ENCODE data around the gene PPP1R2. TPM values are rescaled to one million over a fixed set of nuclear protein-coding genes. Genes with fewer than 3 reads are reported as not detected.

PPP1R2 gene
- total and polyA plus RNA-seq, 2 of the 13 experiments (the other 11 are each of a cell fraction or from before 2014, with no cell fraction given), result 36.5 to 86.5 TPM

- H3K36me3 ChIP-seq (replicated peaks in 1 of 2; ENCODE audit: control insufficient read depth in 1 of 2, insufficient read depth in 2 of 2, low read length in 2 of 2), result no peaks in the 10 kb centered on the region
- no peak overlapping the region for H3K27ac ChIP-seq (ENCODE audit: extremely low read length, insufficient read depth, low read length)
- H3K4me1 ChIP-seq (ENCODE audit: insufficient read depth, low read length), result peaks cover 49% of the 10 kb centered on the region
- H3K9ac ChIP-seq (ENCODE audit: insufficient read depth, low read depth, low read length), result no peak overlapping the region
- BruUV-seq (replicated peaks), result no TSS peak
- ChIA-PET CTCF (ENCODE audit: low intra/inter-chr PET ratio, low total read pairs) (no interaction called here), POLR2A (no interaction called here)
- no peaks in the 10 kb centered on the region for H3K9me3 ChIP-seq (ENCODE audit: low read length)
- no peak overlapping the region for H2AFZ ChIP-seq (ENCODE audit: low read length)
- no peaks in the 10 kb centered on the region for H4K20me1 ChIP-seq (ENCODE audit: insufficient read depth, low read length)
- in situ Hi-C loops (cut with HindIII; ENCODE audit: extremely low pct_ligation_motif_present, low pct_unique_long_range_greater_than_20kb) (no loop called here), intact Hi-C loops (cut with micrococcal nuclease; ENCODE audit: unreplicated experiment) (no loop called here)
- no peaks in the 10 kb centered on the region for H3K79me2 ChIP-seq (ENCODE audit: insufficient read depth, low read length)
- no peak for DNase-seq (ENCODE audit: low spot score)
- WGBS (ENCODE audit: low lambda C conversion rate), result 81% methylated on average over 4 of the region's 4 CpGs
- no peak overlapping the region for H3K4me3 ChIP-seq (replicated peaks in 1 of 3; ENCODE audit: insufficient read depth in 1 of 3, low read depth in 2 of 3, low read length in 3 of 3)
- no peak overlapping the region for H3K4me2 ChIP-seq (ENCODE audit: low read depth, low read length)
- FAIRE-seq, result no peak
- peaks cover 0 to 5% of the 10 kb centered on the region in 2 experiments; a peak in 1 of 5 replicates for H3K27me3 ChIP-seq (ENCODE audit: control insufficient read depth in 1 of 2, insufficient read depth in 2 of 2, low read length in 2 of 2)
- no peak for TF ChIP-seq ZNF468 (CRISPR knock-in tag; IDR thresholded peaks at IDR 0.05)
- no peak for TF ChIP-seq ZNF432 (CRISPR knock-in tag; IDR thresholded peaks at IDR 0.05; ENCODE audit: borderline replicate concordance)
- no peak for ATAC-seq
These were observed 44.3 kb upstream of the PPP1R2 start for GRCh38 chr3:195587406-195587805.

GRCh38 chr3:195584543-195584870, 41.4 kb upstream of the PPP1R2 start:
- H3K9ac ChIP-seq (ENCODE audit: insufficient read depth, low read depth, low read length), result no peak overlapping the region
- H3K4me3 ChIP-seq (replicated peaks in 1 of 3; ENCODE audit: insufficient read depth in 1 of 3, low read depth in 2 of 3, low read length in 3 of 3), result no peak overlapping the region
- ATAC-seq, result no peak
- H3K27me3 ChIP-seq (ENCODE audit: control insufficient read depth in 1 of 2, insufficient read depth in 2 of 2, low read length in 2 of 2), result peaks cover 0 to 5% of the 10 kb centered on the region in 2 experiments; a peak in 1 of 5 replicates
- no peak overlapping the region for H3K27ac ChIP-seq (ENCODE audit: extremely low read length, insufficient read depth, low read length)
- H4K20me1 ChIP-seq (ENCODE audit: insufficient read depth, low read length), result no peaks in the 10 kb centered on the region
- no TSS peak for BruUV-seq (replicated peaks)
- no peak for DNase-seq (ENCODE audit: low spot score)
- H2AFZ ChIP-seq (ENCODE audit: low read length), result no peak overlapping the region
- intact Hi-C loops (cut with micrococcal nuclease; ENCODE audit: unreplicated experiment), result no loop called here
- no peaks in the 10 kb centered on the region for H3K36me3 ChIP-seq (replicated peaks in 1 of 2; ENCODE audit: control insufficient read depth in 1 of 2, insufficient read depth in 2 of 2, low read length in 2 of 2)
- WGBS (ENCODE audit: low lambda C conversion rate), result 58% methylated on average over 4 of the region's 4 CpGs
- in situ Hi-C loops (cut with HindIII; ENCODE audit: extremely low pct_ligation_motif_present, low pct_unique_long_range_greater_than_20kb), result no loop called here
- H3K4me1 ChIP-seq (ENCODE audit: insufficient read depth, low read length), result peaks cover 24% of the 10 kb centered on the region
- H3K4me2 ChIP-seq (ENCODE audit: low read depth, low read length), result no peak overlapping the region
- no peaks in the 10 kb centered on the region for H3K9me3 ChIP-seq (ENCODE audit: low read length)
- no peak for FAIRE-seq
- CTCF ChIA-PET (ENCODE audit: low intra/inter-chr PET ratio, low total read pairs), result no interaction called here
- POLR2A ChIA-PET, result no interaction called here
- no peaks in the 10 kb centered on the region for H3K79me2 ChIP-seq (ENCODE audit: insufficient read depth, low read length)
- TF ChIP-seq MLLT10 (CRISPR knock-in tag; IDR thresholded peaks at IDR 0.05), result no peak
- TF ChIP-seq RAD51 (IDR thresholded peaks at IDR 0.05; ENCODE audit: borderline replicate concordance), result no peak
- TF ChIP-seq FOXM1 (CRISPR knock-in tag; IDR thresholded peaks at IDR 0.05), result no peak
- TF ChIP-seq REPIN1 (CRISPR knock-in tag; IDR thresholded peaks at IDR 0.05; ENCODE audit: borderline replicate concordance, low read depth), result no peak
- no peak for TF ChIP-seq ZMAT5 (CRISPR knock-in tag; IDR thresholded peaks at IDR 0.05; ENCODE audit: borderline replicate concordance, low read depth)
- no peak for TF ChIP-seq CBX2 (IDR thresholded peaks at IDR 0.05; ENCODE audit: low read depth, low read length)
- no peak for TF ChIP-seq CBX2 (CRISPR knock-in tag; IDR thresholded peaks at IDR 0.05; ENCODE audit: low read depth)
- TF ChIP-seq ZNF460 (CRISPR knock-in tag; IDR thresholded peaks at IDR 0.05; ENCODE audit: borderline replicate concordance), result no peak
- TF ChIP-seq CREB3 (CRISPR knock-in tag; IDR thresholded peaks at IDR 0.05), result no peak
- TF ChIP-seq ZSCAN9 (CRISPR knock-in tag; IDR thresholded peaks at IDR 0.05; ENCODE audit: borderline replicate concordance), result no peak
- TF ChIP-seq ARID2 (CRISPR knock-in tag; IDR thresholded peaks at IDR 0.05; ENCODE audit: borderline replicate concordance), result no peak
- TF ChIP-seq E2F2 (CRISPR knock-in tag; IDR thresholded peaks at IDR 0.05; ENCODE audit: borderline replicate concordance), result no peak
- TF ChIP-seq TRIM24 (CRISPR knock-in tag; IDR thresholded peaks at IDR 0.05), result no peak
